Measurements from ENCODE around the gene UBE2E2.

Gene UBE2E2

GRCh38 chr3:23164746-23165145 lies 38.4 kb upstream of the UBE2E2 start:
- no peak for TF ChIP-seq CTCF (IDR thresholded peaks at IDR 0.05)

- no peak for TF ChIP-seq CTCF (IDR thresholded peaks at IDR 0.05)
Measured at GRCh38 chr3:23165571-23165970, 37.6 kb upstream of the UBE2E2 start.

- no peak for TF ChIP-seq CTCF (IDR thresholded peaks at IDR 0.05)
Measured at GRCh38 chr3:23166276-23166675, 36.9 kb upstream of the UBE2E2 start.

GRCh38 chr3:23166845-23167244 lies 36.3 kb upstream of the UBE2E2 start:
- no peak for TF ChIP-seq CTCF (IDR thresholded peaks at IDR 0.05)

- TF ChIP-seq CTCF (IDR thresholded peaks at IDR 0.05) = no peak
Measured at GRCh38 chr3:23169551-23169950, 33.6 kb upstream of the UBE2E2 start.

GRCh38 chr3:23170291-23170690 lies 32.8 kb upstream of the UBE2E2 start:
- TF ChIP-seq CTCF (IDR thresholded peaks at IDR 0.05) = no peak

- TF ChIP-seq CTCF (IDR thresholded peaks at IDR 0.05) = no peak
Measured at GRCh38 chr3:23172059-23172458, 31.1 kb upstream of the UBE2E2 start.

GRCh38 chr3:23174426-23175039 lies 28.6 kb upstream of the UBE2E2 start:
- no peak for TF ChIP-seq CTCF (IDR thresholded peaks at IDR 0.05)

All from LNCAP (cell line).